ENCODE results near the gene SRRM1. TPM values are rescaled to one million over a fixed set of nuclear protein-coding genes. Genes with fewer than 3 reads are reported as not detected.

The SRRM1 gene
- total RNA-seq, 4 donors from 2014 or later, result 73.0 to 323 (median 97.0) TPM

Other genes with a start within 250 kb of the SRRM1 start
- gene STPG1, start 229.5 kb upstream of the SRRM1 start, total RNA-seq, result 1 to 10 TPM; 7.2 to 8.5 (median 7.8) TPM
- gene NIPAL3, start 227.5 kb upstream of the SRRM1 start, total RNA-seq, result 10 to 100 TPM; 42.4 to 75.4 (median 64.6) TPM
- gene RCAN3, start 140.5 kb upstream of the SRRM1 start, total RNA-seq, result 10 to 100 TPM; 27.0 to 29.8 (median 27.5) TPM
- gene NCMAP, start 87.2 kb upstream of the SRRM1 start, total RNA-seq, result 1 to 10 TPM in 1 of 4 donors, under 1 TPM in 2, not detected in 1; 0.24 to 1.1 (median 0.34) TPM
- gene CLIC4, start 102.1 kb downstream of the SRRM1 start, total RNA-seq, result 10 to 100 TPM; 50.1 to 76.3 (median 71.4) TPM